Nephron progenitor cell (in vitro differentiated cells): ENCODE measurements around the gene CCDC69.
A peak's percentile ranks its signal among the peaks of the same experiment; 100 is the strongest.

Experiments used
- DNase-seq: peaks from one replicate; pipeline ENCODE4 v3.0.0; 2021
- H3K27ac Mint-ChIP-seq: 2 replicates; pipeline ENCODE4 v1.8.0; 2021; ENCODE audit warnings: mild to moderate bottlenecking, moderate library complexity, mixed read lengths
- H3K27me3 Mint-ChIP-seq: 2 replicates; pipeline ENCODE4 v1.8.0; 2021; ENCODE audit warnings: mild to moderate bottlenecking, low read depth, mixed read lengths; ENCODE audit not compliant: poor library complexity
- H3K36me3 Mint-ChIP-seq: 2 replicates; pipeline ENCODE4 v1.8.0; 2021; ENCODE audit warnings: low read depth, mixed read lengths
- H3K4me1 Mint-ChIP-seq: 2 replicates; pipeline ENCODE4 v1.8.0; 2021; ENCODE audit warnings: mixed read lengths
- H3K4me3 Mint-ChIP-seq: 2 replicates; pipeline ENCODE4 v1.8.0; 2021; ENCODE audit warnings: mild to moderate bottlenecking, moderate library complexity, mixed read lengths
- H3K9me3 Mint-ChIP-seq: 2 replicates; pipeline ENCODE4 v1.8.0; 2021; ENCODE audit warnings: mild to moderate bottlenecking, moderate library complexity, mixed read lengths
- CTCF ChIP-seq: fragments of 200-600 bp; sonication (generic); IDR thresholded peaks from 2 replicates; pipeline ENCODE4 v1.5.0; 2021; ENCODE audit warnings: antibody characterized with exemption

CCDC69 gene

GRCh38 chr5:151189151-151189550 is 34.7 kb downstream of the CCDC69 start:
- Mint-ChIP-seq H3K4me1 (peaks cover 16% of the 10 kb centered on the region), H3K27ac (no peak overlapping the region), H3K36me3 (peaks cover 34% of the 10 kb centered on the region), H3K4me3 (no peak overlapping the region), H3K9me3 (peaks cover 43% of the 10 kb centered on the region), H3K27me3 (peaks cover 7% of the 10 kb centered on the region)
- DNase-seq = no peak
- TF ChIP-seq CTCF = no peak

DNA sequence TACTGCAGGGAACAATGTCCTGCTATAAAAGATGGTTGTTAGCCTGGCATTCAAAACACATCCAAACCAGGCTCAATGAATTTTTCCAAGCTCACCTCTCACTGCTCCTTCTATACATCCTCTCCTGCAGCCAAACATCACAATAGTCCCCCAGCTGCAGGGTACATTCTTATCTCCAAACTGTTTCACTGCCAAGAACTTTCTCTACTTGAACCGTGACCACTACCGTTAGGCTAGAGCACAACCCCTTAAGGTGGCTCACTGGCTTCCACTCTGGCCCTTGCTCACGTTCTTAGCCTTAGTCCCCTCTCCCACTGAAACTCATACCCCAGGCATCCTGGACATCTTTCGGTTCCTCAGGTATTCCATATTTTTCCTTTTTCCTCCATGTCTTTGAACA is 37.4 kb downstream of the CCDC69 start:
- TF ChIP-seq CTCF = no peak
- H3K4me3 Mint-ChIP-seq = no peak overlapping the region
- DNase-seq = no peak
- peaks cover 4% of the 10 kb centered on the region for H3K27me3 Mint-ChIP-seq
- no peak overlapping the region for H3K27ac Mint-ChIP-seq
- peaks cover 32% of the 10 kb centered on the region for H3K9me3 Mint-ChIP-seq
- H3K4me1 Mint-ChIP-seq = peaks cover 34% of the 10 kb centered on the region
- peaks cover 25% of the 10 kb centered on the region for H3K36me3 Mint-ChIP-seq

- Mint-ChIP-seq H3K27me3 (peaks cover 4% of the 10 kb centered on the region), H3K4me1 (peaks cover 35% of the 10 kb centered on the region), H3K9me3 (peaks cover 27% of the 10 kb centered on the region), H3K36me3 (peaks cover 20% of the 10 kb centered on the region), H3K27ac (no peak overlapping the region), H3K4me3 (no peak overlapping the region)
- TF ChIP-seq CTCF = no peak
- DNase-seq = no peak
Observed at GRCh38 chr5:151186052-151186451, 37.8 kb downstream of the CCDC69 start.

GRCh38 chr5:151184316-151185042 is 39.4 kb downstream of the CCDC69 start:
- peaks cover 13% of the 10 kb centered on the region for H3K9me3 Mint-ChIP-seq
- peaks cover 35% of the 10 kb centered on the region for H3K4me1 Mint-ChIP-seq
- H3K27ac Mint-ChIP-seq = peak overlapping the region; percentile 78
- no peak for DNase-seq
- peaks cover 4% of the 10 kb centered on the region for H3K27me3 Mint-ChIP-seq
- TF ChIP-seq CTCF = no peak
- no peak overlapping the region for H3K4me3 Mint-ChIP-seq
- H3K36me3 Mint-ChIP-seq = peaks cover 13% of the 10 kb centered on the region

GRCh38 chr5:151183456-151184245 is 40.2 kb downstream of the CCDC69 start:
- H3K4me3 Mint-ChIP-seq = no peak overlapping the region
- peaks cover 5% of the 10 kb centered on the region for H3K36me3 Mint-ChIP-seq
- peak overlapping the region; percentile 78 for H3K27ac Mint-ChIP-seq
- peaks cover 35% of the 10 kb centered on the region for H3K4me1 Mint-ChIP-seq
- DNase-seq = no peak
- peaks cover 5% of the 10 kb centered on the region for H3K9me3 Mint-ChIP-seq
- peaks cover 8% of the 10 kb centered on the region for H3K27me3 Mint-ChIP-seq
- no peak for TF ChIP-seq CTCF
